Karpas-422 (cell line): ENCODE measurements around the gene LRBA. TPM values are rescaled to one million over a fixed set of nuclear protein-coding genes. Genes with fewer than 3 reads are reported as not detected.

Experiments used
- DNase-seq: peaks from one replicate; pipeline ENCODE4 v3.0.0-alpha.2; 2015
- H2AFZ ChIP-seq: fragments of 200-600 bp; sonication (generic); 2 replicates; pipeline ENCODE4 v1.6.1; 2014; ENCODE audit warnings: antibody characterized with exemption, low read length, mixed read lengths
- H3K27ac ChIP-seq: fragments of 200-600 bp; sonication (generic); 2 replicates; pipeline ENCODE4 v1.5.1; 2014; ENCODE audit warnings: mild to moderate bottlenecking, low read length, moderate library complexity
- H3K27me3 ChIP-seq: fragments of 200-600 bp; sonication (generic); 2 replicates; pipeline ENCODE4 v1.6.1; 2014; ENCODE audit warnings: low read length, mixed read lengths
- H3K36me3 ChIP-seq: fragments of 200-600 bp; sonication (generic); 2 replicates; pipeline ENCODE4 v1.6.1; 2014; ENCODE audit warnings: low read length, mixed read lengths; ENCODE audit not compliant: insufficient read depth
- H3K4me1 ChIP-seq: fragments of 200-600 bp; sonication (generic); 2 replicates; pipeline ENCODE4 v1.6.1; 2014; ENCODE audit warnings: mild to moderate bottlenecking, low read length, mixed read lengths
- H3K4me2 ChIP-seq: fragments of 200-600 bp; sonication (generic); 2 replicates; pipeline ENCODE4 v1.6.1; 2014; ENCODE audit warnings: low read length, low read depth, mild to moderate bottlenecking; ENCODE audit not compliant: poor library complexity, severe bottlenecking
- H3K4me3 ChIP-seq: fragments of 200-600 bp; sonication (generic); 2 replicates; pipeline ENCODE4 v1.5.1; 2014; ENCODE audit warnings: mild to moderate bottlenecking, antibody characterized with exemption, low read length, mixed read lengths
- H3K79me2 ChIP-seq: fragments of 200-600 bp; sonication (generic); 2 replicates; pipeline ENCODE4 v1.6.1; 2014; ENCODE audit warnings: mild to moderate bottlenecking, low read length, mixed read lengths
- H3K9ac ChIP-seq: fragments of 200-600 bp; sonication (generic); 2 replicates; pipeline ENCODE4 v1.6.0; 2014; ENCODE audit warnings: low read length
- H3K9me2 ChIP-seq: fragments of 200-600 bp; sonication (generic), shearing (Covaris generic); replicated peaks from 2 replicates; pipeline ENCODE4 v1.6.0; 2014; ENCODE audit warnings: mild to moderate bottlenecking, low read length, moderate library complexity; ENCODE audit not compliant: insufficient read depth
- H3K9me3 ChIP-seq: fragments of 300-700, 200-600 bp; sonication (generic); 2 replicates; pipeline ENCODE4 v1.6.1; 2014; ENCODE audit warnings: low read length, mixed read lengths
- H4K20me1 ChIP-seq: fragments of 200-600 bp; sonication (generic); 2 replicates; pipeline ENCODE4 v1.6.1; 2014; ENCODE audit warnings: mild to moderate bottlenecking, antibody characterized with exemption, low read length, low read depth; ENCODE audit not compliant: insufficient read depth
- total RNA-seq: library from RNA; depleted of rRNA; stranded (reverse); fragments of >200 nt; shearing (Covaris generic); gene quantifications from 2 replicates; pipeline ENCODE4 v1.2.3, GENCODE V29; 2014; ENCODE audit warnings: low replicate concordance

LRBA gene
- total RNA-seq, 1 experiment from 2014 or later: 131 TPM

DNA sequence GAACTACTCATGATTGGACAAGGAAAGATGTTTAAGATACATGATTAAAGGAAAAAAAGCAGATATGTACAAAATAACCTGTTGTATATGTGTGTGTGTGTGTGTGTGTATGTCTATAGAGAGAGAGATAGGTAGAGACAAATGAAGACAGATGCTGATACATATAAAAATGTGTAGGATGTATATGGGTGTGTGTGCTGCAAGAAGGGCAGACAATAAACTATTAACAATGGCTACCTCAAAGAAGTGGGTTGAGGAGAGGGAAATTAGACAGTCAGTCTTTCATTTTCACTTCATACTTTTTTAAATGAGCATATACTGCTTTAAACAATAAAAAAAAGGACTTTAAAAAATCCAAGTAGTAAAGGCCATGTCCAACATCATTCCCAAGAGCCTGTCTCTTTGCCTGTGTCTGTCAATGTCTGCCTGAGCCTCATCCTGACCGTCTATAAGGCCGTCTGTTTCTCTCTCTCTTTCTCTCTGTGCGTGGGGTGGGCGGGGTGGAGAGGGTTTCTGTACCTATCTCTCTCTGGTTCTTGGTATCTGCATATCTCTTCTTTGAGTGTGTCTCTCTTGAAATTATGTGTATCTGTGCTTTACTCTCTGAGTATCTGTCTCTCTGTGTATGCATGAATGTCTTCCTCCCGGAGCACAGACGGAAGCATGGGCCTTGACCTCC lies 62.8 kb downstream of the LRBA start:
- Histone ChIP-seq H3K4me1 (peaks cover 41% of the 10 kb centered on the region), H3K9ac (no peak overlapping the region), H3K9me3 (peaks cover 6% of the 10 kb centered on the region; the same call in 1 of the 2 replicates), H3K27me3 (no peaks in the 10 kb centered on the region), H2AFZ (no peak overlapping the region), H3K9me2 (no peaks in the 10 kb centered on the region), H3K4me3 (no peak overlapping the region), H3K4me2 (no peak overlapping the region), H3K36me3 (peaks cover 14% of the 10 kb centered on the region; the same call in 1 of the 2 replicates), H4K20me1 (no peaks in the 10 kb centered on the region), H3K79me2 (peaks cover 82% of the 10 kb centered on the region), H3K27ac (no peak overlapping the region)
- no peak for DNase-seq

DNA sequence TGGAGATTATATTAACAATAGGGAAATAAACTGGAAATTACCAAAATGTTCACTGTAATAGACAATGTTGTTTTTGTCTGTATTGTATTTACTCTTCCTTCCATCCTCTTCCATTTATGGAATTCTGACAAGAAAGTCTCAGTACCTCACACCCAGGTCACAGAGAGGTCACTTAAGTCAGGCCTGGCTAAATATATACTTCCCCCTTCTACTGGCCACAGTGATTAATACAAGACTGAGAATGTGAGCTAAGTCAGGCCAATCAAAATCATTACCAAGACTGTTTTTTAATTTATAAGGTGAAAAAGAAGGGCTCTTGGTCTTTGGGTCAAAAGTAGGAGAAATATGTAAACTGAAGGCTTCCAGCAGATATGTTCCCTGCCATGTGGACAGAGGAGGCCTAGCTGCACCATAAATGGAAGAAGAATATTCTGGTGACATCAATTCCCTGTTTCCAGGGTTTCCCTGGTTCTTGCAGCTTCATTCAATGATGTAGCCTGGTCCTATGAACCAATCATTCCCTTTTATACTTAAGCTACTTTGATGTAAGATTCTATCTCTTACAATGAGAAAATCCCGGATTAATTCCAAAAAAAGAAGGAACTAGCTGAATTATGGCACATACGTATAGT lies 64.3 kb downstream of the LRBA start:
- H3K79me2 ChIP-seq: peaks cover 82% of the 10 kb centered on the region
- H3K4me3 ChIP-seq: no peak overlapping the region
- peaks cover 3% of the 10 kb centered on the region; the same call in 1 of the 2 replicates for H3K9me3 ChIP-seq
- H2AFZ ChIP-seq: no peak overlapping the region
- H3K27ac ChIP-seq: peak overlapping the region; percentile 20; the same call in 1 of the 2 replicates
- peaks cover 44% of the 10 kb centered on the region for H3K4me1 ChIP-seq
- no peaks in the 10 kb centered on the region for H4K20me1 ChIP-seq
- peak overlapping the region; percentile 35 for H3K4me2 ChIP-seq
- DNase-seq: peak; percentile 67
- H3K27me3 ChIP-seq: no peaks in the 10 kb centered on the region
- no peaks in the 10 kb centered on the region for H3K9me2 ChIP-seq
- H3K36me3 ChIP-seq: 0 out of 2 replicates have a peak, but pooled peaks cover 4% of the 10 kb centered on the region
- H3K9ac ChIP-seq: no peak overlapping the region

DNA sequence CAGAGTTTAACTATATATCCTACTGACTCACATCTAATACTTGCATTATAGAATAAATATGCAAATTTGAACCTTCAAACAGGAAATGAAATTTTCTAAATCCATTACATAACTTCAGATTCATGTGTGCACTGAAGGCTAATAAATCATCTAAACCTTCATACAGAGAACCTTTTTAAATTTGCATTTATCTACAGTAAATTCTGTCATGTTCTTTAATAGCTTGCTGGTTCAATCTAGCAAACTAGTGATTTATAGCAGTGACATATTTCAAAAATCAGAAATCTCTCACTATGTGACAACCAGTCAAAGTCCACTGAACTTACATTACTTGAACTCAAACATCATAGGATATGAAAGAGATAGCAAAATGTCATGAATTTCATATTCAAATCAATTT lies 65.1 kb downstream of the LRBA start:
- peak overlapping the region; percentile 20; the same call in 1 of the 2 replicates for H3K27ac ChIP-seq
- H3K36me3 ChIP-seq: 0 out of 2 replicates have a peak, but pooled peaks cover under 1% of the 10 kb centered on the region
- H3K4me3 ChIP-seq: no peak overlapping the region
- no peak overlapping the region for H2AFZ ChIP-seq
- peaks cover 82% of the 10 kb centered on the region for H3K79me2 ChIP-seq
- H3K4me1 ChIP-seq: peaks cover 44% of the 10 kb centered on the region
- DNase-seq: peak; percentile 74
- peak overlapping the region; percentile 35 for H3K4me2 ChIP-seq
- H4K20me1 ChIP-seq: no peaks in the 10 kb centered on the region
- H3K27me3 ChIP-seq: no peaks in the 10 kb centered on the region
- H3K9ac ChIP-seq: no peak overlapping the region
- H3K9me3 ChIP-seq: peaks cover 2% of the 10 kb centered on the region; the same call in 1 of the 2 replicates
- H3K9me2 ChIP-seq: no peaks in the 10 kb centered on the region

DNA sequence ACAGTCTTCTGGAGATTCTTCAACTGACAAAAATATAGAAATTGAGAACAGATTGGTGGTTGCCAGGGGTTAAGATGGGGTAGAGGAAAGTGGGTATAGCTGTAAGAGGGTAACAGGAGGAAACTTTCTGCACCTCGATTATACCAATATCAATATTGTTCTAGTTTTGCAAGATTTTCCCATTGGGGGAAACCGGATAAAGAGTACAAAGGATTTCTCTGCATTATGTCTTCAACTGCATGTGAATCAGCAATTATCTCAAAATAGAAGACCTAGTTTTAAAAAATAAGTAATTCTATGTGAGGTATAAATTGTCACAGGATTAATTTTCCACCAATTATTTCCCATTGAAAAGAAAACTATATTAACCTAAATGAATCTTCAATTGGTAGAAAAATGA lies 65.7 kb downstream of the LRBA start:
- H3K4me3 ChIP-seq: no peak overlapping the region
- H3K9ac ChIP-seq: no peak overlapping the region
- peaks cover 44% of the 10 kb centered on the region for H3K4me1 ChIP-seq
- no peaks in the 10 kb centered on the region for H3K9me2 ChIP-seq
- H3K36me3 ChIP-seq: no peaks in the 10 kb centered on the region
- H3K9me3 ChIP-seq: no peaks in the 10 kb centered on the region
- H2AFZ ChIP-seq: no peak overlapping the region
- H4K20me1 ChIP-seq: no peaks in the 10 kb centered on the region
- H3K27ac ChIP-seq: no peak overlapping the region
- H3K27me3 ChIP-seq: no peaks in the 10 kb centered on the region
- H3K79me2 ChIP-seq: peaks cover 85% of the 10 kb centered on the region
- DNase-seq: no peak
- H3K4me2 ChIP-seq: no peak overlapping the region

DNA sequence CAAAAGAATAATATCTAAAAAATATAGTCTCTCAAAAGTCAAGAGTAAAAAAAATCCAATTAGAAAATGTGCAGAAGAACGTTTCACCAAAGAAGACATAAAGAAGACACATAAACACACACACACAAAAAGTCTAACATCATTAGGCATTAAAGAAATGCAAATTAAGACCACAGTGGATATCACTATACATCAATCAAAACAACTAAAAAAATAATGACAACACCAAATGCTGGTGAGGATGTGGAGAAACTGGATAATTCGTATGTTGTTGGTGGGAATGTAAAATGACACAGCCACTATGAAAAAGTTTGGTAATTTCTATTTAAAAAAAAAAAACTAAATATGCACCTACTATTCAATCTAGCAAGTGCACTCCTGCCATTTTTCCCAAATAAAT lies 66.4 kb downstream of the LRBA start:
- H3K79me2 ChIP-seq: peaks cover 91% of the 10 kb centered on the region
- H3K4me1 ChIP-seq: peaks cover 44% of the 10 kb centered on the region
- no peak overlapping the region for H3K27ac ChIP-seq
- no peak overlapping the region for H3K4me2 ChIP-seq
- no peaks in the 10 kb centered on the region for H4K20me1 ChIP-seq
- no peaks in the 10 kb centered on the region for H3K9me2 ChIP-seq
- no peak for DNase-seq
- no peak overlapping the region for H3K4me3 ChIP-seq
- H3K9me3 ChIP-seq: no peaks in the 10 kb centered on the region
- H3K36me3 ChIP-seq: no peaks in the 10 kb centered on the region
- no peaks in the 10 kb centered on the region for H3K27me3 ChIP-seq
- no peak overlapping the region for H2AFZ ChIP-seq
- no peak overlapping the region for H3K9ac ChIP-seq

DNA sequence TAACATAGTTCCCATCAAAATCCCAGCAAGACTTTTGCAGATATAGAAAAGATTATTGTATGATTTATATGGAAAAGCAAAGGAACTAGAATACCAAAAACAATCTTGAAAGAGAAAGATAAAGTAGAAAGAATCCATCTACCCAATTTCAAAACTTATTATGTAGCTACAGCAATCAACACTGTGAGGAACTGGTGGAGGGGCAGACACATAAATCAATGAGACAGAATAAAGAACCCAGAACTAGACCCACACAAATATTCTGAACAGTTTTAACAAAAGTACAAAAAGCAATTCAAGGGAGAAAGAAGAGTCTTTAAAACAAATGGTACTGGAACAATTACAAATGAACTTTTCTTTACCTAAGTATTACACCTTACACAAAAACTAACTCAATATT lies 67.0 kb downstream of the LRBA start:
- Histone ChIP-seq H3K4me1 (peaks cover 44% of the 10 kb centered on the region), H3K4me3 (no peak overlapping the region), H3K4me2 (peak overlapping the region; percentile 2), H3K36me3 (no peaks in the 10 kb centered on the region), H3K27me3 (no peaks in the 10 kb centered on the region), H3K27ac (no peak overlapping the region), H4K20me1 (no peaks in the 10 kb centered on the region), H3K9me2 (no peaks in the 10 kb centered on the region), H3K79me2 (peaks cover 98% of the 10 kb centered on the region), H2AFZ (no peak overlapping the region), H3K9me3 (no peaks in the 10 kb centered on the region), H3K9ac (no peak overlapping the region)
- DNase-seq: no peak

DNA sequence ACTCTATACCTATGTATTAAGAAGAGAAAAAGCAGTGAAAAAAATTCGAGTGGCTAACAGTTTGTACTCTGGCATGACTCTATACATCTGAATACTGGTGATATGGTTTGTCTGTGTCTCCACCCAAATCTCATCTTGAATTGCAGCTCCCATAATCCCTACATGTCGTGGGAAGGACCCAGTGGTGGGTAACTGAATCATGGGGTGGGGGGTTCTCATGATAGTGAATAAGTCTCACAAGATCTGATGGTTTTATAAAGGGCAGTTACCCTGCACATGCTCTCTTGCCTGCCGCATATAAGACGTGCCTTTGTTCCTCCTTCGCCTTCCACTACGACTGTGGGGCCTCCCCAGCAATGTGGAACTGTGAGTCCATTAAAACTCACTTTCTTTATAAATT lies 70.4 kb downstream of the LRBA start:
- no peaks in the 10 kb centered on the region for H3K36me3 ChIP-seq
- no peak overlapping the region for H3K4me3 ChIP-seq
- no peaks in the 10 kb centered on the region for H3K9me2 ChIP-seq
- DNase-seq: no peak
- H3K79me2 ChIP-seq: peaks cover 90% of the 10 kb centered on the region
- H3K4me1 ChIP-seq: peaks cover 17% of the 10 kb centered on the region
- H2AFZ ChIP-seq: no peak overlapping the region
- no peaks in the 10 kb centered on the region for H3K27me3 ChIP-seq
- H3K9me3 ChIP-seq: no peaks in the 10 kb centered on the region
- no peak overlapping the region for H3K4me2 ChIP-seq
- H3K27ac ChIP-seq: no peak overlapping the region
- H4K20me1 ChIP-seq: no peaks in the 10 kb centered on the region
- no peak overlapping the region for H3K9ac ChIP-seq

DNA sequence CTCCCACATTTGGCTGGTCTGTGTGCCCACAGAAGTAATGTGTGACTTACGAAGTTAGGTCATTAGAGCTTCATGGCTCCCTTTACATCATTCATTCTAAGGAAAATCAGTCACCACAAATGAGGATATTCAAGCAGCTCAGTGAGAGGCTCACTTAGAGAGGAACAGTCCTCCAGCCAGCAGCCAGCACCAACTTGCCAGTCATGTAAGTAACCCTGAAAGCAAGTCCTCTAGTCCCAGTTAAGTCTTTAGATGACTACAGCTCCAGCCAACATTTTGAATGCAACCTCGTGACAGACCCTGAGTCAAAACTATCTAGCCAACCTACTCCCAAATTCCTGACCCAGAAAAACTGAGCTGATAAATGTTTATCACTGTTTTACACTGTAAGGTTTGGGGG lies 71.3 kb downstream of the LRBA start:
- no peak for DNase-seq
- H3K9ac ChIP-seq: no peak overlapping the region
- H3K4me2 ChIP-seq: no peak overlapping the region
- H3K36me3 ChIP-seq: no peaks in the 10 kb centered on the region
- no peaks in the 10 kb centered on the region for H3K9me2 ChIP-seq
- peaks cover 13% of the 10 kb centered on the region for H3K4me1 ChIP-seq
- H3K4me3 ChIP-seq: no peak overlapping the region
- H3K79me2 ChIP-seq: peaks cover 90% of the 10 kb centered on the region
- no peaks in the 10 kb centered on the region for H3K9me3 ChIP-seq
- H3K27ac ChIP-seq: no peak overlapping the region
- H4K20me1 ChIP-seq: no peaks in the 10 kb centered on the region
- no peaks in the 10 kb centered on the region for H3K27me3 ChIP-seq
- H2AFZ ChIP-seq: no peak overlapping the region
